H1 (cell line): ENCODE measurements around the gene EMP3. TPM values are rescaled to one million over a fixed set of nuclear protein-coding genes. Genes with fewer than 3 reads are reported as not detected.

ENCODE experiments used
- ASH2L ChIP-seq: fragments of 200-600, 300-600 bp; sonication (generic); IDR thresholded peaks from one replicate; pipeline ENCODE4 v1.7.1; 2017; ENCODE audit warnings: low read length
- BCL11A ChIP-seq, 2 experiments: IDR thresholded peaks; one replicate each; pipeline ENCODE4 v1.6.1; 2011; ENCODE audit warnings: low read depth in 2 of 2, low read length in 2 of 2, mild to moderate bottlenecking in 2 of 2
- BRCA1 ChIP-seq: IDR thresholded peaks from 2 replicates; pipeline ENCODE4 v1.6.1; 2012; ENCODE audit warnings: low read depth, low read length, improper control_type of control experiment
- CHD1 ChIP-seq: IDR thresholded peaks from 2 replicates; pipeline ENCODE4 v1.6.1; 2012; ENCODE audit warnings: low read depth, low read length, improper control_type of control experiment
- CHD2 ChIP-seq: IDR thresholded peaks from 2 replicates; pipeline ENCODE4 v1.6.1; 2012; ENCODE audit warnings: low read length, improper control_type of control experiment
- CREB1 ChIP-seq: IDR thresholded peaks from 2 replicates; pipeline ENCODE4 v1.6.1; 2012; ENCODE audit warnings: inconsistent platforms
- EP300 ChIP-seq, 2 experiments: IDR thresholded peaks; 1 replicate in 1 of 2; 2 replicates in 1 of 2; pipeline ENCODE4 v1.6.1; 2011 to 2012; ENCODE audit warnings: low read depth in 2 of 2, low read length in 2 of 2, mild to moderate bottlenecking in 2 of 2, borderline replicate concordance in 1 of 2, inconsistent platforms in 1 of 2, moderate library complexity in 1 of 2
- HDAC2 ChIP-seq, 2 experiments: fragments of 300-600 bp in 1 of 2; sonication (generic) in 1 of 2; IDR thresholded peaks; 2 replicates each; pipeline ENCODE4 v1.6.1; 2011 to 2012; ENCODE audit warnings: low read depth in 2 of 2, low read length in 2 of 2, mild to moderate bottlenecking in 2 of 2, moderate library complexity in 2 of 2, borderline replicate concordance in 1 of 2, inconsistent platforms in 1 of 2
- HDAC6 ChIP-seq: IDR thresholded peaks from one replicate; pipeline ENCODE4 v1.7.1; 2012; ENCODE audit warnings: low read depth, mild to moderate bottlenecking, inconsistent platforms, low read length, moderate library complexity
- JUN ChIP-seq: IDR thresholded peaks from 2 replicates; pipeline ENCODE4 v1.6.1; 2011; ENCODE audit warnings: low read depth, mild to moderate bottlenecking, improper control_type of control experiment, low read length
- PHF8 ChIP-seq: fragments of 200-600 bp; sonication (generic); conservative IDR thresholded peaks from 2 replicates; pipeline ENCODE4 v1.7.1; 2012; ENCODE audit warnings: low read depth, mild to moderate bottlenecking, inconsistent platforms, low read length, moderate library complexity
- POLR2A ChIP-seq, 2 experiments: IDR thresholded peaks; 1 replicate in 1 of 2; 2 replicates in 1 of 2; pipeline ENCODE4 v1.6.1; 2011; ENCODE audit warnings: low read depth in 2 of 2, low read length in 2 of 2, mild to moderate bottlenecking in 2 of 2; ENCODE audit errors: control extremely low read depth in 1 of 2
- POLR2AphosphoS5 ChIP-seq: IDR thresholded peaks from 2 replicates; pipeline ENCODE4 v1.6.1; 2011; ENCODE audit warnings: low read depth, low read length
- POU5F1 ChIP-seq: IDR thresholded peaks from 2 replicates; pipeline ENCODE4 v1.6.1; 2011; ENCODE audit warnings: low read depth, mild to moderate bottlenecking, low read length, moderate library complexity
- RAD21 ChIP-seq, 2 experiments: IDR thresholded peaks in 1 of 2; conservative IDR thresholded peaks in 1 of 2; 2 replicates each; pipeline ENCODE4 v1.6.1; 2011; ENCODE audit warnings: low read depth in 2 of 2, low read length in 2 of 2, improper control_type of control experiment in 1 of 2, inconsistent platforms in 1 of 2, mild to moderate bottlenecking in 1 of 2, moderate library complexity in 1 of 2
- SIN3A ChIP-seq, 2 experiments: IDR thresholded peaks in 1 of 2; conservative IDR thresholded peaks in 1 of 2; 2 replicates each; pipeline ENCODE4 v1.6.1; 2011 to 2012; ENCODE audit warnings: low read length in 2 of 2, improper control_type of control experiment in 1 of 2, low read depth in 1 of 2, mild to moderate bottlenecking in 1 of 2
- SIX5 ChIP-seq: IDR thresholded peaks from 2 replicates; pipeline ENCODE4 v1.6.1; 2011; ENCODE audit warnings: mild to moderate bottlenecking, low read depth, low read length
- SP2 ChIP-seq: IDR thresholded peaks from 2 replicates; pipeline ENCODE4 v1.6.1; 2012; ENCODE audit warnings: mild to moderate bottlenecking, low read length, inconsistent platforms
- SRF ChIP-seq: IDR thresholded peaks from 2 replicates; pipeline ENCODE4 v1.6.1; 2011; ENCODE audit warnings: mild to moderate bottlenecking, low read depth, low read length, moderate library complexity
- ZNF274 ChIP-seq: IDR thresholded peaks from 2 replicates; pipeline ENCODE4 v1.7.0; 2012; ENCODE audit warnings: low read length, borderline replicate concordance; ENCODE audit errors: extremely low read depth
- polyA plus RNA-seq, 7 experiments: library from polyadenylated mRNA; depleted of rRNA in 3 of 7; stranded (reverse) in 5 of 7; unstranded in 2 of 7; fragments of >200 nt in 5 of 7; fragments of 200-250 nt in 2 of 7; gene quantifications; 1 replicate in 5 of 7; 2 replicates in 1 of 7; 4 replicates in 1 of 7; pipeline versions ENCODE4 v1.2.1 to v1.2.3, GENCODE V29; 2011 to 2013; ENCODE audit warnings: missing spikeins in 2 of 7, mixed read lengths in 2 of 7
- total RNA-seq: library from RNA; stranded (reverse); fragmentation: NEBNext Ultra II Directional; extraction: Animal tissue kit (Norgen Biotek cat#: 25700); gene quantifications from 2 replicates; pipeline ENCODE4 v1.2.1, GENCODE V29; 2021
- TF ChIP-seq, protein P1 (sequence below): IDR thresholded peaks from 2 replicates; pipeline ENCODE4 v1.6.1; 2012; ENCODE audit warnings: inconsistent platforms
- TF ChIP-seq, protein P2 (sequence below): IDR thresholded peaks from 2 replicates; pipeline ENCODE4 v1.6.1; 2011; ENCODE audit warnings: low read length, improper control_type of control experiment

The EMP3 gene
- total and polyA plus RNA-seq, 2 of the 8 experiments (the other 6 are each of a cell fraction or from before 2014, with no cell fraction given) = 18.4 to 87.8 TPM

DNA sequence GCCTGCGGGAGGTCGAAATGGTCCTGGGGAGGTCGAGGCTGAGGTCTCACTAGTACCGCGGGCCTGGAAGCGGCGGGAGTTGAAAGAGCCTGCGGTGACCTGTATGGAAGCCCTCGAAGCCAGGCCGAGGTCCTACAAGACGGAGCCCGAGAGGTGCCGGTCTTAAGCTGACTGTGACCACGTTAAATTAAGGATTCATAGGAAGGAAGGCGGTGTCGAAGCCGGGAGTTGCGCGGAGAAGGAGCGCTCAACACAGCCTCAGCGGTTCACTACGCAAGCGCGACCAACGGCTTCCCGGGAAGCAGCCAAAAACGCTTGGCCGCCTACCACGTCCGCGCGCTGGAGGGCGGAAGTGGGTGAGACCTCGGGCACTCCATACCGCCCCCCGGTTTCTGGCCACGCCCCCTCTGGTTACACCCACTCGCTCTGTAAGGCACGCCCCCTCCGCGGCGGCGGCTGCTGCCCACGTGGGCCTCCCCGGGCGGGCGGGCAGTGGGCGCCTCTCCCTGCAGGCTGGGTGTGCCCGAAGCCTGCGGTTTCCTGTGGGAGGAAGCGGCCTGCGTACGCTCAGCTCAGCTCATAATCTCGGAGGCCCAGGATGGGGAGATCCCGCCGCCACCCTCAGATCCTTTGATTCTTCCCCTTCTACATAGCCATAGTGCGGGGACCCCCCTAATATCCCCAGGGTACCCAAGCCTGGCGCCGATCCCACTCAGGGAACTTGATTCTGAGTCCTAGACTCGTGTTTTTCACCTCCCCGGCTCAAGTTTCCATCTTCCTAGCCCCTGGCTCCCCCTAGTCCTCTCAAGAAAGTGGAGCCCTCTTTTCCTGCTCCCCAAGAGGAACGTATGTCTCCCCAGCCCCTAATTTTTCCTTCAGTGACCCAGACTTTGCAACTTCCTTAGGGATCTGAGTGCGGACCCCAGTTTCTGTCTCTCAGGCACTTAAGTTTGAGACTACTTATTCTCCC, 3.4 kb upstream of the EMP3 start (continued):
- TF ChIP-seq HDAC6 (no peak), CREB1 (0 out of 2 replicates have a peak, but pooled peaks have one; percentile 9), SIX5 (no peak), SIN3A (conservative IDR thresholded peaks at IDR 0.05 in 1 of 2, IDR thresholded peaks at IDR 0.05 in 1 of 2; ENCODE audit: low read depth in 1 of 2, low read length in 2 of 2) (peak; percentile 66 to 75; a peak in 1 of 4 replicates), POU5F1 (no peak), JUN (no peak), RAD21 (IDR thresholded peaks at IDR 0.05 in 1 of 2, conservative IDR thresholded peaks at IDR 0.05 in 1 of 2; ENCODE audit: low read depth in 2 of 2, low read length in 2 of 2) (no peak), CHD1 (no peak), POLR2AphosphoS5 (peak; percentile 80), ASH2L (no peak), HDAC2 (IDR thresholded peaks at IDR 0.05; ENCODE audit: borderline replicate concordance in 1 of 2, low read depth in 2 of 2, low read length in 2 of 2) (no peak), POLR2A (IDR thresholded peaks at IDR 0.05; ENCODE audit: control extremely low read depth in 1 of 2, low read depth in 2 of 2, low read length in 2 of 2) (peak; percentile 66 to 92), ZNF274 (no peak), EP300 (IDR thresholded peaks at IDR 0.05; ENCODE audit: borderline replicate concordance in 1 of 2, low read depth in 2 of 2, low read length in 2 of 2) (no peak), BRCA1 (no peak), SP2 (no peak), SRF (no peak), BCL11A (IDR thresholded peaks at IDR 0.05; ENCODE audit: low read depth in 2 of 2, low read length in 2 of 2) (no peak), CHD2 (no peak), PHF8 (no peak; the same call in none of the 2 replicates)
- TF ChIP-seq, protein P1, sequence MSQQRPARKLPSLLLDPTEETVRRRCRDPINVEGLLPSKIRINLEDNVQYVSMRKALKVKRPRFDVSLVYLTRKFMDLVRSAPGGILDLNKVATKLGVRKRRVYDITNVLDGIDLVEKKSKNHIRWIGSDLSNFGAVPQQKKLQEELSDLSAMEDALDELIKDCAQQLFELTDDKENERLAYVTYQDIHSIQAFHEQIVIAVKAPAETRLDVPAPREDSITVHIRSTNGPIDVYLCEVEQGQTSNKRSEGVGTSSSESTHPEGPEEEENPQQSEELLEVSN = peak; percentile 89
- TF ChIP-seq, protein P2, sequence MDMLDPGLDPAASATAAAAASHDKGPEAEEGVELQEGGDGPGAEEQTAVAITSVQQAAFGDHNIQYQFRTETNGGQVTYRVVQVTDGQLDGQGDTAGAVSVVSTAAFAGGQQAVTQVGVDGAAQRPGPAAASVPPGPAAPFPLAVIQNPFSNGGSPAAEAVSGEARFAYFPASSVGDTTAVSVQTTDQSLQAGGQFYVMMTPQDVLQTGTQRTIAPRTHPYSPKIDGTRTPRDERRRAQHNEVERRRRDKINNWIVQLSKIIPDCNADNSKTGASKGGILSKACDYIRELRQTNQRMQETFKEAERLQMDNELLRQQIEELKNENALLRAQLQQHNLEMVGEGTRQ = peak; percentile 61; the same call in 1 of the 2 replicates
